DMS114 treated with DMSO at 0.1 percent for 48 hours (cell line): ENCODE measurements around the gene UBA5.

Experiments used
- DNase-seq: peaks from one replicate; lab custom pipeline; 2025; ENCODE audit not compliant: unreplicated experiment; lab: John Stamatoyannopoulos, UW

UBA5 gene

DNA sequence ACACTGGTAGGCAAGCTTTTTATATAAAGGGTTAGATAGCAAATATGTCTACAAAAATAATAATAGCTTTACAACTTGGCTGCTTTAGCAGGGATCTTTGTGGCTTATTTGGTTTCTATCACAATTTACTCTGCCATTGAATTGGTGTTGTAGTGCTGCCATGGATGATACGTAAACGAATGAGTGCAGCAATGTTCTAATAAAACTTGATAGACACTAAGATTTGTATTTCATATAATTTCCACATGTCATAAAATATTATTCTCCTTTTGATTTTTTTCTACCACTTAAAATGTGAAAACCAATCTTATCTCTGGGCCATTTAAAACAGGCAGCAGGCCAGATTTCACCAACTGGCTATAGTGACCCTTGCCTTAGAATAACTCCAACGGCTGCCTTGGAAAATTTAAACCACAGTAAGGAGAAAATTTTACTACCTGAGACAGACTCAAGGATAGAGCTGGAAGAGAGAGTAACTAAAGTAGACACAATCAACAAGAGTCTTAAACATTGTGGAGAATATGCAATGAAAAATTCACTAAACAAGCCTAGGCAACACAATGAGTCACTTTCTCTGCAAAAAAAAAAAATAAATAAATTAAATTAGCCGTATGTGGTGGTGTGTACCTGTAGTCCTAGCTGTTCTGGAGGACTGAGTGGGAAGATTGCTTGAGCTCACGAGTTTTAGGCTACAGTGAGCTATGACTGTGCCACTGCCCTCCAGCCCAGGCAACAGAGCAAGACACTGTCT is 54.0 kb downstream of the UBA5 start:
- no peak for DNase-seq

DNA sequence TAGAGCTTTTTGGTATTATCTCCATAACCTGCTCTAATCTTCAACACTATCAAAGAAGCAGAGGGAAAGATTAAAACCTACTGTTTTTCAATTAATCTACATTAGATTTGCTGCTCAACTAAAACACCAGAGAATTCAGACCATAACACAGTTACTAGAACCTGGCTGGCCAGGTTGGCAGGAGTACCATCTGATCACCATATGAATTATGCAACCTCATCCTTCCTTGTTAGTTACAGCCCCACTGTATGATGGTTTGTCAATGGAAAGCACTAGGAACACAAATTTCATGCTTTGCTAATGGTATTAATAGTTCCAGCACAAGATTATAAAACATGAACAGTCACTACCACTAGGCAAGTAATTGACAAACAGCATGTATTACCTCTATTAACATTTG is 56.2 kb downstream of the UBA5 start:
- no peak for DNase-seq

DNA sequence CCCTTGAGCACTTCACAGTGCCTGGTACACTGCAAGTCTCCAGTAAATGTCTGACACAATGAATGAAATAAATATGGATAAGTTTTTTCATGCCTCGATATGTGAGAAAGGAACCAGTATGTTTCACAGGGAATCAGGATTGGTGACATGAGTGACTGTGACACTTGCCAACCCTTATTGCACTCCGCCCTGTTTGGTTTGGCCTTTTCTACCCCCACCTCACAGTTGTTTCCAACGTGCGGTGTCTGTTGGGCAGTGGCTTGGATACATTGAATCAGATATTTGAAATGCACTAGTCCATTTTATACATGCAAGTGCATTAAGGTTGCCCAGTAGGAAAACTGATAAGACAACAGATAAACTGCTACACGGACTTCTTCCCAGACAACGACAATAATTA is 60.1 kb downstream of the UBA5 start:
- DNase-seq, result no peak

GRCh38 chr3:132721479-132722164 is 61.5 kb downstream of the UBA5 start:
- DNase-seq, result peak; percentile 23

DNA sequence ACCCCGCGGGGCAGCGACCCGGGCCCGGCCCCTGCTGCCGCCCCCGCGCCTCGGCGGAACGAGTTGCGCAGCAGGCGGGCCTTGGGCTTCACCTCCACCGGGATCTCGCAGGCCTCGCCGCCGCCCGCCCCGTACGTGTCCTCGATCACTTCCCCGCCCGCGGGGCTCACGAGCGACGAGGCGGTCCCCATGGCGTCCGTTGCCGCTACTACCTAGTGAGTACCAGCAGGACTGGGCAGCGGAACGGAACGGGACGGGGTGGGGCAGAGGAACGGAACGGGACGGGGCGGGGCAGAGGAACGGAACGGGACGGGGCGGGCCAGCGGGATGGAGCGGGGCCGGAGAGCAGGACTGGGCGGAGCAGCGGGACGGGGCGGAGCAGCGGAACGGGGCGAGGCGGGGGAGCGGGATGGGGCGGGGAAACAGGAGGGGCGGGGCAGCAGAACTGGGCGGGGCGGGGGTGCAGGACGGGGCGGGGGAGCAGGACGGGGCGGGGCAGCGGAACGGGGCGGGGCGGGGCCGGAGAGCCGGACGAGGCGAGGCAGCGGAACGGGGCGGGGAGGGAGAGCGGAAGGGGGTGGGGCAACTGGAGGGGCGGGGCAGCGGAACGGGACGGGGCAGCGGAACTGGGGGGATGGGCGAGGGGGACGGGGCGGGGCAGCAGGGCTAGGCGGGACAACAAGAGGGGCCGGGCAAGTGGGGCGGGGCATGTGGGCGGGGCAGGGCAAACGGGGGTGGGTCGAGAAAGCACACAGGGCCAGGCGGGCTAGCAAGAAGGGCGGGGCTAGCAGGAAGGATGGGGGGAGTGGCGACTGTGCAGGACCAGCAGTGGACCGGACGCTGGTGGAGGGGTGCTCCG is 62.3 kb downstream of the UBA5 start, which contains the start of gene NPHP3:
Gene NPHP3, minus strand, starts transcription at position 245 of the 859 bp plus-strand sequence. Its CDS starts 54 bp downstream, at position 191.
- DNase-seq, result peak; percentile 84

- DNase-seq, result peak; percentile 77
Observed at GRCh38 chr3:132723024-132723950, 63.2 kb downstream of the UBA5 start.

- DNase-seq, result peak; percentile 36
Observed at GRCh38 chr3:132726341-132726823, 66.3 kb downstream of the UBA5 start.
